ENCODE results near the gene HDAC4. TPM values are rescaled to one million over a fixed set of nuclear protein-coding genes. Genes with fewer than 3 reads are reported as not detected.

Gene HDAC4
- polyA plus RNA-seq, 1 donor (not counting 4 experiments of a cell fraction or from before 2014, with no cell fraction given): 2.9 TPM

- no peak overlapping the region for H3K9ac ChIP-seq (ENCODE audit: control insufficient read depth, extremely low read depth, insufficient read depth, low read length)
- no peak overlapping the region for H2AFZ ChIP-seq (ENCODE audit: control insufficient read depth, low read length)
- H3K27ac ChIP-seq (ENCODE audit: control insufficient read depth, insufficient read depth, low read length): no peak overlapping the region
- no peaks in the 10 kb centered on the region for H3K9me1 ChIP-seq (ENCODE audit: control insufficient read depth, extremely low read depth, insufficient read depth, low read length)
- H3K27me3 ChIP-seq (ENCODE audit: control insufficient read depth, extremely low read depth, insufficient read depth, low read length): peaks cover 7% of the 10 kb centered on the region
- H3K9me3 ChIP-seq (ENCODE audit: control insufficient read depth, low read depth, low read length): no peaks in the 10 kb centered on the region
- dilution Hi-C loops (cut with MboI; ENCODE audit: extremely low pct_ligation_motif_present, low sequenced_read_pairs): no loop called here
- H3K4me1 ChIP-seq (ENCODE audit: control insufficient read depth, extremely low read depth, insufficient read depth, low read length): peaks cover 19% of the 10 kb centered on the region
- peaks cover 5% of the 10 kb centered on the region for H4K20me1 ChIP-seq (ENCODE audit: control insufficient read depth, extremely low read depth, insufficient read depth, low read length)
- H3K4me2 ChIP-seq (ENCODE audit: control insufficient read depth, extremely low read depth, insufficient read depth, low read depth, low read length): no peak overlapping the region
- DNase-seq (ENCODE audit: low read depth, low spot score) (no peak), FAIRE-seq (no peak)
- no peaks in the 10 kb centered on the region for H3K79me2 ChIP-seq (ENCODE audit: control insufficient read depth, insufficient read depth, low read length)
- no peak for TF ChIP-seq EZH2 (IDR thresholded peaks at IDR 0.05; ENCODE audit: low read length)
- TF ChIP-seq, protein P1, sequence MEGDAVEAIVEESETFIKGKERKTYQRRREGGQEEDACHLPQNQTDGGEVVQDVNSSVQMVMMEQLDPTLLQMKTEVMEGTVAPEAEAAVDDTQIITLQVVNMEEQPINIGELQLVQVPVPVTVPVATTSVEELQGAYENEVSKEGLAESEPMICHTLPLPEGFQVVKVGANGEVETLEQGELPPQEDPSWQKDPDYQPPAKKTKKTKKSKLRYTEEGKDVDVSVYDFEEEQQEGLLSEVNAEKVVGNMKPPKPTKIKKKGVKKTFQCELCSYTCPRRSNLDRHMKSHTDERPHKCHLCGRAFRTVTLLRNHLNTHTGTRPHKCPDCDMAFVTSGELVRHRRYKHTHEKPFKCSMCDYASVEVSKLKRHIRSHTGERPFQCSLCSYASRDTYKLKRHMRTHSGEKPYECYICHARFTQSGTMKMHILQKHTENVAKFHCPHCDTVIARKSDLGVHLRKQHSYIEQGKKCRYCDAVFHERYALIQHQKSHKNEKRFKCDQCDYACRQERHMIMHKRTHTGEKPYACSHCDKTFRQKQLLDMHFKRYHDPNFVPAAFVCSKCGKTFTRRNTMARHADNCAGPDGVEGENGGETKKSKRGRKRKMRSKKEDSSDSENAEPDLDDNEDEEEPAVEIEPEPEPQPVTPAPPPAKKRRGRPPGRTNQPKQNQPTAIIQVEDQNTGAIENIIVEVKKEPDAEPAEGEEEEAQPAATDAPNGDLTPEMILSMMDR (optimal IDR thresholded peaks at IDR 0.05 in 1 of 3, IDR thresholded peaks at IDR 0.05 in 1 of 3, conservative IDR thresholded peaks at IDR 0.05 in 1 of 3; ENCODE audit: extremely low read depth in 1 of 3, insufficient read depth in 2 of 3, low read length in 3 of 3): no peak
- H3K36me3 ChIP-seq (ENCODE audit: control insufficient read depth in 2 of 2, extremely low read depth in 1 of 2, insufficient read depth in 2 of 2, low read length in 2 of 2): peaks cover 0 to 1% of the 10 kb centered on the region in 2 experiments
- no peak overlapping the region for H3K4me3 ChIP-seq (ENCODE audit: control insufficient read depth in 2 of 3, extremely low read depth in 1 of 3, insufficient read depth in 2 of 3, low read depth in 1 of 3, low read length in 3 of 3)
Observed at GRCh38 chr2:239084007-239084406, 316.8 kb downstream of the HDAC4 start.

DNA sequence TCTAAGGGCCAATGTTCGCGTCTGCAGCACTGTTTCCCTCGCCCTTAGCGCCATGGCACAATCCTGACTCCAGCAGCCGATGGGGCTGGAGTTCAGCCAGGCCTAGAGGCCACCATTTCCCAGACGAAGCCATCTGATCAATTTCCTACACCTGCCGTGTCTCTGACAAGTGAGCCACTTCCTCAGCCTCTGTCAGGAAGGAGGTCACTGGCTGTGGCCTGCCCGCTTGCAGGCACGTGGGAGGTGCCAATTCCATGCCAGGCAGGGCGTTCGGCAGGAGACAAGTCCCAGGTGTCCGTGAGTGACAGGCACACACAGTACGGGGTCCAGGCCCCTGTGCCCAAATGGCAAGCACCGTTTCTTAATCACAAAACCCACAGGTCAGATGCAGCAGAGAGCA, 318.4 kb downstream of the HDAC4 start:
- Histone ChIP-seq H3K9me3 (ENCODE audit: control insufficient read depth, low read depth, low read length) (no peaks in the 10 kb centered on the region), H3K4me3 (ENCODE audit: control insufficient read depth in 2 of 3, extremely low read depth in 1 of 3, insufficient read depth in 2 of 3, low read depth in 1 of 3, low read length in 3 of 3) (no peak overlapping the region), H2AFZ (ENCODE audit: control insufficient read depth, low read length) (no peak overlapping the region), H3K27ac (ENCODE audit: control insufficient read depth, insufficient read depth, low read length) (no peak overlapping the region), H3K4me1 (ENCODE audit: control insufficient read depth, extremely low read depth, insufficient read depth, low read length) (peaks cover 19% of the 10 kb centered on the region), H3K79me2 (ENCODE audit: control insufficient read depth, insufficient read depth, low read length) (no peaks in the 10 kb centered on the region), H3K9me1 (ENCODE audit: control insufficient read depth, extremely low read depth, insufficient read depth, low read length) (no peaks in the 10 kb centered on the region), H3K4me2 (ENCODE audit: control insufficient read depth, extremely low read depth, insufficient read depth, low read depth, low read length) (no peak overlapping the region), H3K36me3 (ENCODE audit: control insufficient read depth in 2 of 2, extremely low read depth in 1 of 2, insufficient read depth in 2 of 2, low read length in 2 of 2) (peaks cover 0 to 1% of the 10 kb centered on the region in 2 experiments), H3K9ac (ENCODE audit: control insufficient read depth, extremely low read depth, insufficient read depth, low read length) (no peak overlapping the region), H3K27me3 (ENCODE audit: control insufficient read depth, extremely low read depth, insufficient read depth, low read length) (peaks cover 7% of the 10 kb centered on the region), H4K20me1 (ENCODE audit: control insufficient read depth, extremely low read depth, insufficient read depth, low read length) (peaks cover 5% of the 10 kb centered on the region)
- TF ChIP-seq, protein P1 (optimal IDR thresholded peaks at IDR 0.05 in 1 of 3, IDR thresholded peaks at IDR 0.05 in 1 of 3, conservative IDR thresholded peaks at IDR 0.05 in 1 of 3; ENCODE audit: extremely low read depth in 1 of 3, insufficient read depth in 2 of 3, low read length in 3 of 3): no peak
- TF ChIP-seq EZH2 (IDR thresholded peaks at IDR 0.05; ENCODE audit: low read length): no peak
- DNase-seq (ENCODE audit: low read depth, low spot score) (no peak), FAIRE-seq (no peak)
- dilution Hi-C loops (cut with MboI; ENCODE audit: extremely low pct_ligation_motif_present, low sequenced_read_pairs): no loop called here
